ENCODE results near the gene TRRAP.
"Not testable (repeated sequence)": the region's sequence is repeated elsewhere in the genome, so short reads cannot be mapped to it uniquely, and the experiment has no call there.

The TRRAP gene

GRCh38 chr7:98869597-98870120 is 8.7 kb upstream of the TRRAP start, which contains the start of gene TMEM130:
Gene TMEM130 (minus strand): TSS chr7:98870014. CDS start chr7:98869861, 153 bp downstream.
- Histone ChIP-seq H3K36me3 (ENCODE audit: control insufficient read depth, insufficient read depth, low read length) (no peaks in the 10 kb centered on the region), H3K4me2 (ENCODE audit: low read length) (peak within 1 kb of the TSS; percentile 74), H3K27me3 (ENCODE audit: control insufficient read depth, insufficient read depth, low read length) (no peaks in the 10 kb centered on the region), H2AFZ (peak within 1 kb of the TSS; percentile 85), H3K9me3 (ENCODE audit: control insufficient read depth, low read length) (no peaks in the 10 kb centered on the region), H3K9ac (no peak within 1 kb of the TSS), H3K4me3 (ENCODE audit: low read depth, low read length) (peak within 1 kb of the TSS; percentile 33), H3K79me2 (no peaks in the 10 kb centered on the region), H3K4me1 (peaks cover 8% of the 10 kb centered on the region), H3K27ac (peak within 1 kb of the TSS; percentile 9)
- TF ChIP-seq CTCF (IDR thresholded peaks at IDR 0.05) = no peak

GRCh38 chr7:98870121-98870651 is 8.1 kb upstream of the TRRAP start:
- H3K27me3 ChIP-seq (ENCODE audit: control insufficient read depth, insufficient read depth, low read length) = no peaks in the 10 kb centered on the region
- no peak overlapping the region for H3K27ac ChIP-seq

GRCh38 chr7:98870807-98871491 is 7.4 kb upstream of the TRRAP start:
- Histone ChIP-seq H3K4me1 (peaks cover 8% of the 10 kb centered on the region), H3K4me2 (ENCODE audit: low read length) (no peak overlapping the region), H3K27me3 (ENCODE audit: control insufficient read depth, insufficient read depth, low read length) (no peaks in the 10 kb centered on the region), H3K9ac (no peak overlapping the region), H3K9me3 (ENCODE audit: control insufficient read depth, low read length) (no peaks in the 10 kb centered on the region), H3K4me3 (ENCODE audit: low read depth, low read length) (no peak overlapping the region), H3K79me2 (no peaks in the 10 kb centered on the region), H3K27ac (no peak overlapping the region), H3K36me3 (ENCODE audit: control insufficient read depth, insufficient read depth, low read length) (no peaks in the 10 kb centered on the region), H2AFZ (peak overlapping the region; percentile 85)
- no peak for TF ChIP-seq CTCF (IDR thresholded peaks at IDR 0.05)

More at GRCh38 chr7:98870121-98870651, 8.1 kb upstream of the TRRAP start:
- H3K9me3 ChIP-seq (ENCODE audit: control insufficient read depth, low read length) = no peaks in the 10 kb centered on the region
- H3K79me2 ChIP-seq = no peaks in the 10 kb centered on the region
- H3K9ac ChIP-seq = no peak overlapping the region
- peak overlapping the region; percentile 33 for H3K4me3 ChIP-seq (ENCODE audit: low read depth, low read length)
- peaks cover 8% of the 10 kb centered on the region for H3K4me1 ChIP-seq
- H2AFZ ChIP-seq = peak overlapping the region; percentile 85
- no peak for TF ChIP-seq CTCF (IDR thresholded peaks at IDR 0.05)
- H3K36me3 ChIP-seq (ENCODE audit: control insufficient read depth, insufficient read depth, low read length) = no peaks in the 10 kb centered on the region
- peak overlapping the region; percentile 74 for H3K4me2 ChIP-seq (ENCODE audit: low read length)

- H3K4me1 ChIP-seq = peaks cover 4% of the 10 kb centered on the region
- H3K27me3 ChIP-seq (ENCODE audit: control insufficient read depth, insufficient read depth, low read length) = no peaks in the 10 kb centered on the region
- H3K9ac ChIP-seq = no peak overlapping the region
- H3K79me2 ChIP-seq = no peaks in the 10 kb centered on the region
- no peaks in the 10 kb centered on the region for H3K9me3 ChIP-seq (ENCODE audit: control insufficient read depth, low read length)
- TF ChIP-seq CTCF (IDR thresholded peaks at IDR 0.05) = no peak
- H2AFZ ChIP-seq = no peak overlapping the region
- H3K4me2 ChIP-seq (ENCODE audit: low read length) = no peak overlapping the region
- H3K36me3 ChIP-seq (ENCODE audit: control insufficient read depth, insufficient read depth, low read length) = no peaks in the 10 kb centered on the region
- H3K4me3 ChIP-seq (ENCODE audit: low read depth, low read length) = no peak overlapping the region
- no peak overlapping the region for H3K27ac ChIP-seq
Measured at GRCh38 chr7:98872328-98872924, 5.9 kb upstream of the TRRAP start.

- H2AFZ ChIP-seq; H3K36me3 ChIP-seq (ENCODE audit: control insufficient read depth, insufficient read depth, low read length); H3K27me3 ChIP-seq (ENCODE audit: control insufficient read depth, insufficient read depth, low read length): not testable (repeated sequence)
Measured at GRCh38 chr7:98873610-98874009, 4.7 kb upstream of the TRRAP start.

More at GRCh38 chr7:98873610-98874009, 4.7 kb upstream of the TRRAP start:
- not testable (repeated sequence) for H3K4me2 ChIP-seq (ENCODE audit: low read length); H3K4me1 ChIP-seq; H3K4me3 ChIP-seq (ENCODE audit: low read depth, low read length); H3K9ac ChIP-seq; H3K79me2 ChIP-seq; H3K9me3 ChIP-seq (ENCODE audit: control insufficient read depth, low read length); H3K27ac ChIP-seq

Measured in parathyroid adenoma (tissue), 2 donors.